HEK293 (cell line): ENCODE measurements around the gene BCLAF1.
"Not testable (repeated sequence)": the region's sequence is repeated elsewhere in the genome, so short reads cannot be mapped to it uniquely, and the experiment has no call there.

Experiments used
- CTCF ChIA-PET: fragments of 350-600 bp; formaldehyde crosslinking; extraction: SDS; loops from one replicate; lab custom pipeline; 2021; ENCODE audit warnings: antibody characterized with exemption; lab: Yijun Ruan, JAX
- POLR2A ChIA-PET: fragments of 300-600 bp; formaldehyde crosslinking; extraction: SDS; loops from one replicate; lab custom pipeline; 2020; ENCODE audit warnings: antibody characterized with exemption, inconsistent platforms; lab: Yijun Ruan, JAX
- H3K27ac ChIP-seq: fragments of 200-500 bp; sonication (Bioruptor generic); 2 replicates; pipeline ENCODE4 v1.5.1; 2014; ENCODE audit warnings: low read depth, low read length, control low read depth, inconsistent platforms; ENCODE audit errors: extremely low read depth
- H3K36me3 ChIP-seq, 2 experiments: fragments of 200-500 bp in 1 of 2; sonication (Bioruptor generic) in 1 of 2; 1 replicate in 1 of 2; 2 replicates in 1 of 2; pipeline ENCODE4 v1.5.1; 2014 to 2017; ENCODE audit warnings: inconsistent platforms in 2 of 2, low read length in 2 of 2; ENCODE audit not compliant: control insufficient read depth in 2 of 2, insufficient read depth in 1 of 2
- H3K4me1 ChIP-seq: fragments of 200-500 bp; sonication (Bioruptor generic); 2 replicates; pipeline ENCODE4 v1.5.1; 2014; ENCODE audit warnings: mild to moderate bottlenecking, low read length, inconsistent platforms; ENCODE audit not compliant: control insufficient read depth, insufficient read depth
- H3K4me3 ChIP-seq: 2 replicates; pipeline ENCODE4 v1.5.1; 2011; ENCODE audit warnings: low read depth, mild to moderate bottlenecking, control low read depth, low read length, moderate library complexity
- H3K9me3 ChIP-seq: fragments of 200-500 bp; sonication (Bioruptor generic); 2 replicates; pipeline ENCODE4 v1.5.1; 2014; ENCODE audit warnings: low read depth, low read length, inconsistent platforms; ENCODE audit not compliant: control insufficient read depth, insufficient read depth
- ATF2 ChIP-seq: fragments of 450-650 bp; formaldehyde crosslinking; IDR thresholded peaks from 2 replicates; pipeline ENCODE4 v1.5.1; 2016; ENCODE audit warnings: missing biosample characterization, missing genetic modification characterization, low read depth
- GFI1B ChIP-seq: fragments of 450-650 bp; formaldehyde crosslinking; IDR thresholded peaks from 2 replicates; pipeline ENCODE4 v1.5.1; 2016; ENCODE audit warnings: missing biosample characterization, missing genetic modification characterization
- GLIS1 ChIP-seq: fragments of 450-650 bp; formaldehyde crosslinking; IDR thresholded peaks from 2 replicates; pipeline ENCODE4 v1.5.1; 2016; ENCODE audit warnings: missing biosample characterization, missing genetic modification characterization
- KLF17 ChIP-seq: fragments of 450-650 bp; formaldehyde crosslinking; IDR thresholded peaks from 2 replicates; pipeline ENCODE4 v1.5.1; 2016; ENCODE audit warnings: missing biosample characterization, missing genetic modification characterization
- KLF8 ChIP-seq: fragments of 450-650 bp; formaldehyde crosslinking; IDR thresholded peaks from 2 replicates; pipeline ENCODE4 v1.5.1; 2016; ENCODE audit warnings: missing biosample characterization, missing genetic modification characterization
- SP7 ChIP-seq: fragments of 450-650 bp; formaldehyde crosslinking; IDR thresholded peaks from 2 replicates; pipeline ENCODE4 v1.5.1; 2016; ENCODE audit warnings: missing biosample characterization, missing genetic modification characterization
- ZFHX2 ChIP-seq: fragments of 450-650 bp; formaldehyde crosslinking; conservative IDR thresholded peaks from 2 replicates; pipeline ENCODE4 v1.5.1; 2016; ENCODE audit warnings: missing biosample characterization, missing genetic modification characterization
- ZFP3 ChIP-seq: fragments of 450-650 bp; formaldehyde crosslinking; IDR thresholded peaks from 2 replicates; pipeline ENCODE4 v1.5.1; 2016; ENCODE audit warnings: low read depth, missing biosample characterization, missing genetic modification characterization
- ZNF121 ChIP-seq: fragments of 450-650 bp; formaldehyde crosslinking; IDR thresholded peaks from 2 replicates; pipeline ENCODE4 v1.5.1; 2016; ENCODE audit warnings: missing biosample characterization, missing genetic modification characterization
- ZNF239 ChIP-seq: fragments of 450-650 bp; formaldehyde crosslinking; IDR thresholded peaks from 2 replicates; pipeline ENCODE4 v1.5.1; 2016; ENCODE audit warnings: missing biosample characterization, missing genetic modification characterization
- ZNF549 ChIP-seq: fragments of 450-650 bp; IDR thresholded peaks from 2 replicates; pipeline ENCODE4 v1.5.1; 2018; ENCODE audit warnings: missing biosample characterization, missing genetic modification characterization, mild to moderate bottlenecking, inconsistent platforms, moderate library complexity
- ZNF560 ChIP-seq: fragments of 450-650 bp; formaldehyde crosslinking; IDR thresholded peaks from 2 replicates; pipeline ENCODE4 v1.5.1; 2017; ENCODE audit warnings: missing biosample characterization, missing genetic modification characterization, borderline replicate concordance
- ZNF658 ChIP-seq: fragments of 450-650 bp; formaldehyde crosslinking; IDR thresholded peaks from 2 replicates; pipeline ENCODE4; 2016; ENCODE audit warnings: missing biosample characterization, missing genetic modification characterization
- ZNF701 ChIP-seq: fragments of 450-650 bp; formaldehyde crosslinking; IDR thresholded peaks from 2 replicates; pipeline ENCODE4 v1.5.1; 2016; ENCODE audit warnings: missing biosample characterization, missing genetic modification characterization
- ZSCAN4 ChIP-seq: fragments of 450-650 bp; formaldehyde crosslinking; IDR thresholded peaks from 2 replicates; pipeline ENCODE4 v1.5.1; 2017; ENCODE audit warnings: missing biosample characterization, missing genetic modification characterization

The BCLAF1 gene

GRCh38 chr6:136309171-136309570 is 19.5 kb upstream of the BCLAF1 start (continued):
- TF ChIP-seq ATF2 (no peak), SP7 (tag by site-specific recombination) (no peak), ZNF658 (tag by site-specific recombination) (no peak), GLIS1 (tag by site-specific recombination) (no peak)

GRCh38 chr6:136308469-136308868 is 18.8 kb upstream of the BCLAF1 start:
- not testable (repeated sequence) for H3K4me1 ChIP-seq, H3K4me3 ChIP-seq, H3K27ac ChIP-seq, H3K36me3 ChIP-seq, H3K9me3 ChIP-seq
- POLR2A ChIA-PET, result interaction anchor here (1.0 kb wide), 1 partner anchor 19 kb away, joined by 3 read pairs; the partner anchor contains the start of gene BCLAF1
- CTCF ChIA-PET, result interaction anchor here (0.6 to 1.1 kb wide), 2 partner anchors 10 to 534 kb away, joined by 3 to 4 read pairs; no protein-coding TSS in a partner anchor
- TF ChIP-seq ZNF121, result peak; percentile 82

GRCh38 chr6:136307351-136307750 is 17.7 kb upstream of the BCLAF1 start:
- CTCF ChIA-PET, result interaction anchor here (0.6 kb wide), 1 partner anchor 639 kb away, joined by 3 read pairs; no protein-coding TSS in a partner anchor
- no peaks in the 10 kb centered on the region for H3K9me3 ChIP-seq
- no peak overlapping the region for H3K27ac ChIP-seq
- no peaks in the 10 kb centered on the region for H3K36me3 ChIP-seq
- no peaks in the 10 kb centered on the region for H3K4me1 ChIP-seq
- TF ChIP-seq KLF8 (tag by site-specific recombination), result no peak
- TF ChIP-seq KLF17 (tag by site-specific recombination), result no peak
- no peak for TF ChIP-seq ZNF560 (tag by site-specific recombination)
- TF ChIP-seq, all 188 proteins: peak for 0
- no peak overlapping the region for H3K4me3 ChIP-seq
- POLR2A ChIA-PET, result no interaction called here

GRCh38 chr6:136306466-136306865 is 16.8 kb upstream of the BCLAF1 start:
- H3K27ac ChIP-seq, result no peak overlapping the region
- no peaks in the 10 kb centered on the region for H3K36me3 ChIP-seq
- no peaks in the 10 kb centered on the region for H3K9me3 ChIP-seq
- ChIA-PET POLR2A (interaction anchor here (0.7 kb wide), 1 partner anchor 17 kb away, joined by 4 read pairs; the partner anchor contains the start of gene BCLAF1), CTCF (interaction anchor here (0.6 kb wide), 1 partner anchor 104 kb away, joined by 3 read pairs; no protein-coding TSS in a partner anchor)
- TF ChIP-seq ZNF701 (tag by site-specific recombination) (no peak), ZFP3 (tag by site-specific recombination) (no peak), ZNF658 (tag by site-specific recombination) (no peak), ZNF549 (tag by site-specific recombination) (no peak), ZNF239 (tag by site-specific recombination) (no peak), ZSCAN4 (tag by site-specific recombination) (no peak), ZFHX2 (tag by site-specific recombination) (no peak), GFI1B (tag by site-specific recombination) (no peak)
- no peak overlapping the region for H3K4me3 ChIP-seq
- H3K4me1 ChIP-seq, result no peaks in the 10 kb centered on the region
